Mesendoderm (in vitro differentiated cells): ENCODE results near the gene BCAP31.

Experiments used
- DNase-seq: peaks from one replicate; pipeline ENCODE4 v3.0.0; 2013
- H2AK5ac ChIP-seq: 2 replicates; pipeline ENCODE4 v1.6.1; 2013; ENCODE audit warnings: low read length, inconsistent platforms
- H2BK120ac ChIP-seq: 2 replicates; pipeline ENCODE4 v1.6.1; 2013; ENCODE audit warnings: low read depth, mild to moderate bottlenecking, low read length, moderate library complexity, mixed read lengths
- H2BK15ac ChIP-seq: replicated peaks from 2 replicates; pipeline ENCODE4 v1.6.1; 2013; ENCODE audit warnings: low read depth, mild to moderate bottlenecking, moderate library complexity
- H2BK5ac ChIP-seq: 2 replicates; pipeline ENCODE4 v1.6.1; 2013; ENCODE audit warnings: low read length, inconsistent platforms
- H3K18ac ChIP-seq: 2 replicates; pipeline ENCODE4 v1.6.1; 2013; ENCODE audit warnings: mild to moderate bottlenecking, low read length, mixed read lengths
- H3K23ac ChIP-seq: one replicate; pipeline ENCODE4 v1.6.1; 2013; ENCODE audit warnings: low read length
- H3K27ac ChIP-seq: 2 replicates; pipeline ENCODE4 v1.5.1; 2013; ENCODE audit warnings: low read depth, mild to moderate bottlenecking, inconsistent platforms, low read length, moderate library complexity
- H3K27me3 ChIP-seq: 2 replicates; pipeline ENCODE4 v1.6.1; 2013; ENCODE audit warnings: low read length, control low read depth, mild to moderate bottlenecking, inconsistent platforms; ENCODE audit not compliant: insufficient read depth, poor library complexity
- H3K36me3 ChIP-seq: 2 replicates; pipeline ENCODE4 v1.6.1; 2013; ENCODE audit warnings: low read length, inconsistent platforms; ENCODE audit not compliant: control insufficient read depth, insufficient read depth
- H3K4ac ChIP-seq: one replicate; pipeline ENCODE4 v1.6.1; 2013; ENCODE audit warnings: low read depth, mild to moderate bottlenecking, low read length, moderate library complexity
- H3K4me1 ChIP-seq: 2 replicates; pipeline ENCODE4 v1.6.1; 2013; ENCODE audit warnings: low read depth, low read length, inconsistent platforms; ENCODE audit not compliant: control insufficient read depth
- H3K4me2 ChIP-seq: 2 replicates; pipeline ENCODE4 v1.6.1; 2013; ENCODE audit warnings: low read length
- H3K4me3 ChIP-seq: 2 replicates; pipeline ENCODE4 v1.5.1; 2013; ENCODE audit warnings: mild to moderate bottlenecking, low read length
- H3K56ac ChIP-seq: one replicate; pipeline ENCODE4 v1.6.1; 2013; ENCODE audit warnings: low read length
- H3K79me1 ChIP-seq: 2 replicates; pipeline ENCODE4 v1.6.1; 2013; ENCODE audit warnings: low read length, inconsistent platforms
- H3K79me2 ChIP-seq: 2 replicates; pipeline ENCODE4 v1.6.1; 2013; ENCODE audit warnings: mild to moderate bottlenecking, low read length; ENCODE audit not compliant: control insufficient read depth, insufficient read depth
- H3K9ac ChIP-seq: 2 replicates; pipeline ENCODE4 v1.6.1; 2013; ENCODE audit warnings: low read length, inconsistent platforms
- H4K5ac ChIP-seq: one replicate; pipeline ENCODE4 v1.6.1; 2013; ENCODE audit warnings: low read length
- H4K8ac ChIP-seq: one replicate; pipeline ENCODE4 v1.6.1; 2013; ENCODE audit warnings: low read depth, mild to moderate bottlenecking, control low read depth, low read length, moderate library complexity
- WGBS: extraction: QIAGEN DNeasy Blood & Tissue Kit; methylation state at CpG from one replicate; pipeline ENCODE4 v1.1.7; 2013; ENCODE audit warnings: low lambda C conversion rate, missing lambda C conversion rate; ENCODE audit not compliant: insufficient coverage; ENCODE audit errors: extremely low coverage; 5-methylcytosine and 5-hydroxymethylcytosine counted together

BCAP31 gene

DNA sequence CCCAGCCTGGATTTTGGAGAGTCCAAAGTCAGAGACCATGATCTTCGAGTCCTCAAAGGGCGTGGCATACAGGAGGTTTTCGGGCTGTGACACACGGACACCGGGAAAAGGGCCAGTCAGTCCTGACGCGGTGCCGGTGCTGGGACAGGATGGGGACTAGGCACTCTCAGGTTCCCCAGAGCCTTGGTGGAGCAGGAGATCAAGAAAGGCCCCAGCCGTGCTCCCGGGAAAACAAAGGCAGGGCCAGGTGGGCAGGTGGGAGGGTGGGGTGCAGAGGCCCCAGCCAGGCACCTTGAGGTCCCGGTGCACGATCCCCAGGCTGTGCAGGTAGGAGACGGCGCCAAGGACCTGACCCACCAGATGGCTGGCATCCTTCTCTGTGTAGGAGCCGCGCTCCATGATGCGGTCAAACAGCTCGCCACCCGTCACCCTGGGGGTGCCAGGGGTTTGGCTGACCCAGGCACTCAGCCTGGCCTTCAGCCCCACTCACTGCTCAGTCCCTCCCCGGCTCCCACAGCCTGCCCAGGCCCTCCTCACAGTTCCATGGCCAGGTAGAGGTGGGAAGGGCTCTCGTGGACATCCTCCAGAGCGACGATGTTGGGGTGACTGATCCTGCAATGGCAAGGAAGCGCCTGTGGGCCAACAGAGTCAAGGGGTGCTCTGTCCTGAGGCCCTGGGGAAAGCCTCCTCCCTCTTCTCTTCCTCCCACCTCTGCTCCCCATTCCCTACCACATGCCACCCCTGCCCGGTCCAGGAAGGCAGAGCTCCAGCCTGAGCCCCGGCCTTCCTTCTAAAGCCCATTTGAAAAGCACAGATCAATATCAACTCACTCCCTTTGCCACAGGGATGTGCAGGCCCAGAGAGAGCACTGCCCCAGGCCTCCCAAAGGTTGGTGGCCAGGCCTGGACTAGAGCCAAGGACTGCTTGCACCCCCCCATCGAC, 52.3 kb downstream of the BCAP31 start:
- H3K4me2 ChIP-seq: no peak overlapping the region
- H3K9ac ChIP-seq: no peak overlapping the region
- no peak overlapping the region for H2BK120ac ChIP-seq
- H3K56ac ChIP-seq: no peak overlapping the region
- H3K4ac ChIP-seq: no peak overlapping the region
- H3K27ac ChIP-seq: no peak overlapping the region
- no peaks in the 10 kb centered on the region for H3K4me1 ChIP-seq
- H3K18ac ChIP-seq: no peak overlapping the region
- H3K23ac ChIP-seq: no peak overlapping the region
- no peak overlapping the region for H4K8ac ChIP-seq
- H3K4me3 ChIP-seq: no peak overlapping the region
- WGBS: no CpG with 5 or more reads among the region's 27 CpGs
- no peak for DNase-seq
- H3K79me1 ChIP-seq: no peaks in the 10 kb centered on the region
- H3K27me3 ChIP-seq: no peaks in the 10 kb centered on the region
- H3K79me2 ChIP-seq: no peaks in the 10 kb centered on the region
- no peak overlapping the region for H2AK5ac ChIP-seq
- no peak overlapping the region for H2BK15ac ChIP-seq
- H4K5ac ChIP-seq: no peak overlapping the region
- H3K36me3 ChIP-seq: no peaks in the 10 kb centered on the region
- no peak overlapping the region for H2BK5ac ChIP-seq

DNA sequence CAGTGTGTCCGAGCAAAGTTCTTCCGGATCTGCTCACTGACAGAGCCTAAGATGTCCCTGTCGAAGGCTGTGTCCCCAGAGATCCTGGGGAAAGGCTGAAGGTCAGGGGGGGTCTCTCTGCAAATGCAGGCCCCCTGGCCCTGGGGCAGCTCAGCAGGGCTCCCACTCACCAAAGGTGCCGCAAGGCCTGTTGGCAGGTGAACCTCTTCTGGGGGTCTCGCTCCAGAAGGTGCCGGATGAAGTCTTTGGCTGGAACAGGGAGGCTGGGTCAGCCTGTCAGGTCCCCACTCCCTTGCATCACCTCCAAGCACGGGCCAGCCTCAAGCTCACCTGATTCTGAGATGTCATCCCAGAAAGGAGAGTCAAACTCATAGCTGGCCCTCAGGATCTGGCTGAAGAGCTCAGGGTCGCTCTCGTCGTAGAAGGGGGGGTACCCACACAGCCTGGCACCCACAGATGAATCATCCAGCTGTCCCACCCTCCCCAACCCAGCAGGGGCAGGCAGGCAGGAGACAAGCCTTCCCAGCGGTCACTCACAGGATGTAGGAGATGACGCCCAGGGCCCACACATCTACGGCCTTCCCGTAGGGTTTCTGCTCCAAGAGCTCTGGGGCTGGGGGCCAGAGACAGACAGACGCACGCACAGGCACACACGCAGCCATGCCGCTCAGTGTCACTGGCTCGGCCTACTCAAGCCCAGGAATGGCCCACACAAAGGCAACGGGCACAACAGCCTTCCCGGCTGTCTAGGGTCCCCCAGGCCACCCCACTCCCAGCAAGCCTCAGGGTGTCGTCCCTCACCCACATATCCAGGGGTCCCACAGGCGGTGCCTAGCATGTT, 53.2 kb downstream of the BCAP31 start:
- H3K27me3 ChIP-seq: no peaks in the 10 kb centered on the region

DNA sequence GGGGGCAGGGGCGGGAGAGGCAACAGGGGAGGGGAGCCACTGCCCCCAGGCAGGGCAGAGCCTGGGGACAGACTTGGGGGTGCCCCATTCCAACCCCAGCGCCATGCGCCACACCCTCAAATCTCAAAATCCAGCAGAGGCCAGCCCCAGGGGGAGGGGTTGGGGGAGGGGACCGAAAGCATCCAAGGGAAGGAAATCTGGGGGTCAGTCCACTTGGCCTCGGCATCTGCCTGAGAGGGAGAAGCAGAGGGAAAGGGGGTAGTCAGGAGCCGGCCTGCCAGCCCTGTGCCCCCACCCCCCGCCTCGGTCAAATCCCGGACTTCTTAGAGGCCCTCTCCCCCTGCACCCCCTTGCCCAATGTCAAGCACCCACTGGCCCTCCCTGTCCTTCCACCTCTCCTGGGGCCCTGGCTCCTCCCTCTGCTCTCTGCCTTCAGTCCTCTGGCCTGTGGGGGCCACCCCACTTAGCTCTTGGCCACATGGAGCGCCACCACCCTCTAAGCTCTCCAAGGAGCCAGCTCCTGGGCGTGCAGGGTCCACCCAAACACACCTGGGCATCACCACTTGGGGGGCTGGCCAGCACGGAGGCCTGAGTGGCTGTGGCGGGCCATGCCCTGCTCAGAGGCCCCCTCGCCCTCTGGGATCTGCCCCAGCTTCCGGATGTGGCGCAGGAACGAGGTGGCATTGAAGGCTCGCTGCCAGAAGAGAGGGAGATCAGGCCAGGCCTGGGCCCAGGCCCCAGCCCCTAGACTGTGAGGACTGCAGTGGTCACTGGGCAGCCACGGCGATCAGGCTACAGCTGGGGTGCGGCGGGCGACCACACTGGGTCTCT, 54.1 kb downstream of the BCAP31 start:
- H3K4me2 ChIP-seq: no peak overlapping the region
- no peak for DNase-seq
- H3K36me3 ChIP-seq: no peaks in the 10 kb centered on the region
- H4K5ac ChIP-seq: no peak overlapping the region
- no peak overlapping the region for H3K4ac ChIP-seq
- no peaks in the 10 kb centered on the region for H3K79me2 ChIP-seq
- WGBS: no CpG with 5 or more reads among the region's 23 CpGs
- H4K8ac ChIP-seq: no peak overlapping the region
- no peak overlapping the region for H2BK5ac ChIP-seq
- H2BK120ac ChIP-seq: no peak overlapping the region
- H2AK5ac ChIP-seq: no peak overlapping the region
- H3K9ac ChIP-seq: no peak overlapping the region
- no peak overlapping the region for H3K23ac ChIP-seq
- no peaks in the 10 kb centered on the region for H3K79me1 ChIP-seq
- no peak overlapping the region for H3K18ac ChIP-seq
- H3K27ac ChIP-seq: no peak overlapping the region
- H3K56ac ChIP-seq: no peak overlapping the region
- no peaks in the 10 kb centered on the region for H3K4me1 ChIP-seq
- H2BK15ac ChIP-seq: no peak overlapping the region
- no peak overlapping the region for H3K4me3 ChIP-seq
- no peaks in the 10 kb centered on the region for H3K27me3 ChIP-seq

More for the DNA sequence above, 53.2 kb downstream of the BCAP31 start:
- no peak overlapping the region for H3K4me2 ChIP-seq
- no peaks in the 10 kb centered on the region for H3K79me2 ChIP-seq
- H2AK5ac ChIP-seq: no peak overlapping the region
- H4K5ac ChIP-seq: no peak overlapping the region
- H3K4ac ChIP-seq: no peak overlapping the region
- H2BK5ac ChIP-seq: no peak overlapping the region
- H3K79me1 ChIP-seq: no peaks in the 10 kb centered on the region
- no peak overlapping the region for H3K4me3 ChIP-seq
- no peak overlapping the region for H2BK120ac ChIP-seq
- H3K18ac ChIP-seq: no peak overlapping the region
- H3K4me1 ChIP-seq: no peaks in the 10 kb centered on the region
- H3K27ac ChIP-seq: no peak overlapping the region
- H3K9ac ChIP-seq: no peak overlapping the region
- no peak overlapping the region for H3K23ac ChIP-seq
- no peak for DNase-seq
- H3K56ac ChIP-seq: no peak overlapping the region
- no CpG with 5 or more reads among the region's 23 CpGs for WGBS
- no peak overlapping the region for H2BK15ac ChIP-seq
- H3K36me3 ChIP-seq: no peaks in the 10 kb centered on the region
- H4K8ac ChIP-seq: no peak overlapping the region

DNA sequence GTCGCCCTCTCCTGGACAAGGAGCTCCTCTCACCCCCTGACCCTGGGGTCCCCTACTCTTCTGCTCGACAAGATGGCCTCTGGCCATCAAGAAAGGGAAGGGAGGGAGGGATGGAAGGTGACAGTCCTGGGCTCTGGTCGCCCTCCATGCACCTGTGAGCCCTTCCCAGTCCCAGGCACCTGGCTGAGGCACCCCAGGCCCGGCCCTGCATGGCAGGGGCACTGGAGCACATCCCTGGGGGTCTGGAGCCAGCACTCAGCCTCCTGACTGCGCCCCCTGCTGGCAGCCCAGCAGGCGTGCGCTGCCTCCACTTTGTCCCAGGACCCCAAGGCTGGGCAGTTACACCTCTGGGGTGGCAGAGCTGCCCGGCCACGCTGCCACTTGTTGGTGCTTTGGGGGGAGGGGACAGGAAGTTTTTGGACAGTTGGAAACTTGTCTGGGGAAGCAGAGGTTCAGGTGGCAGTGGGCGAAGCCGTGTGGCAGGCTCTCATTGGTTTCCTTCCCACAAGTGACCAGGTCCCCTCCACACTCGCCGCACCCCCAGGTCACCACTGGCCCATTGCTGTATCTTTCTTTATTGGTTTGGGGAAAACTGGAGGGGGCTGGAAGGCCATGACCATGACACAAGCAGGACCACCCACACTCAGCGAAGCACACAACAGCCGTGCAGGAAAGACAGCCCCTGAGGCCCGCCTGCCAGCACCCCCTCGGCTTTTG, 54.9 kb downstream of the BCAP31 start:
- H2BK5ac ChIP-seq: no peak overlapping the region
- DNase-seq: peak; percentile 60

More for the DNA sequence above, 54.9 kb downstream of the BCAP31 start:
- WGBS: no CpG with 5 or more reads among the region's 17 CpGs
- H3K9ac ChIP-seq: no peak overlapping the region
- H3K4me3 ChIP-seq: no peak overlapping the region
- H3K79me2 ChIP-seq: no peaks in the 10 kb centered on the region
- H2BK15ac ChIP-seq: no peak overlapping the region
- H3K36me3 ChIP-seq: no peaks in the 10 kb centered on the region
- H4K5ac ChIP-seq: no peak overlapping the region
- no peaks in the 10 kb centered on the region for H3K79me1 ChIP-seq
- H3K27me3 ChIP-seq: no peaks in the 10 kb centered on the region
- no peak overlapping the region for H3K4me2 ChIP-seq
- no peak overlapping the region for H3K27ac ChIP-seq
- H3K4ac ChIP-seq: no peak overlapping the region
- H2BK120ac ChIP-seq: no peak overlapping the region
- H3K18ac ChIP-seq: no peak overlapping the region
- H2AK5ac ChIP-seq: no peak overlapping the region
- H3K56ac ChIP-seq: no peak overlapping the region
- H3K23ac ChIP-seq: no peak overlapping the region
- H4K8ac ChIP-seq: no peak overlapping the region
- H3K4me1 ChIP-seq: no peaks in the 10 kb centered on the region
